A549 (cell line): ENCODE data around the gene STX1B. TPM values are rescaled to one million over a fixed set of nuclear protein-coding genes. Genes with fewer than 3 reads are reported as not detected.

Source experiments
- ATAC-seq, 2 experiments: fragments of 200-7000 bp in 1 of 2; fragments of >200 bp in 1 of 2; cut with Nextera tagmentation in 1 of 2; cut with Tn5 transposase in 1 of 2; 3 replicates each; pipeline versions ENCODE4 v1.8.0 to v1.9.1; 2018 to 2020; ENCODE audit warnings: mild to moderate bottlenecking in 1 of 2, moderate library complexity in 1 of 2
- CTCF ChIA-PET: fragments of 300-600 bp; sonication (Branson Sonifier 250); formaldehyde crosslinking; extraction: SDS; loops from one replicate; lab custom pipeline; 2021; ENCODE audit warnings: antibody characterized with exemption, inconsistent platforms; lab: Yijun Ruan, JAX
- POLR2A ChIA-PET: fragments of 350-600 bp; formaldehyde crosslinking; extraction: SDS; loops from one replicate; lab custom pipeline; 2021; ENCODE audit warnings: antibody characterized with exemption, inconsistent platforms; lab: Yijun Ruan, JAX
- DNase-seq, 2 experiments: peaks; one replicate each; pipeline versions ENCODE4 v3.0.0 to v3.0.0-alpha.2; 2011 to 2016; ENCODE audit warnings: low read depth in 1 of 2, low spot score in 1 of 2
- FAIRE-seq: peaks from 2 replicates; lab custom pipeline; 2011; peaks lifted over from hg19 to GRCh38; lab: Jason Lieb, UNC
- H3K27ac ChIP-seq, 2 experiments: fragments of >200 bp; sonication (Bioruptor Twin); formaldehyde crosslinking; 3 replicates each; pipeline ENCODE4 v1.5.1; 2016 to 2017
- H3K4me1 ChIP-seq: fragments of >200 bp; sonication (Bioruptor Twin); formaldehyde crosslinking; 3 replicates; pipeline ENCODE4 v1.6.1; 2016
- H3K4me2 ChIP-seq: fragments of >200 bp; sonication (Bioruptor Twin); formaldehyde crosslinking; 3 replicates; pipeline ENCODE4 v1.6.1; 2016
- H3K4me3 ChIP-seq: fragments of >200 bp; sonication (Bioruptor Twin); formaldehyde crosslinking; 3 replicates; pipeline ENCODE4 v1.5.1; 2016
- H3K9me3 ChIP-seq: fragments of >200 bp; sonication (Bioruptor Twin); formaldehyde crosslinking; 3 replicates; pipeline ENCODE4 v1.6.1; 2016
- CBX8 ChIP-seq: fragments of 200-600 bp; sonication (generic); IDR thresholded peaks from 2 replicates; pipeline ENCODE4 v1.6.1; 2016
- CHD2 ChIP-seq: fragments of 150-350 bp; IDR thresholded peaks from 2 replicates; pipeline ENCODE4 v1.6.1; 2014; ENCODE audit warnings: low read length; ENCODE audit not compliant: partially characterized antibody
- EHF ChIP-seq: fragments of 250-450 bp; sonication (Bioruptor Pico); IDR thresholded peaks from 2 replicates; pipeline ENCODE4 v1.5.0; 2020; ENCODE audit warnings: mild to moderate bottlenecking
- EHMT2 ChIP-seq: fragments of 200-600 bp; sonication (generic); IDR thresholded peaks from 2 replicates; pipeline ENCODE4 v1.6.1; 2016; ENCODE audit warnings: antibody characterized with exemption, low read depth, mild to moderate bottlenecking, moderate library complexity
- EP300 ChIP-seq, 2 experiments: fragments of >200 bp; sonication (Bioruptor Twin); formaldehyde crosslinking; IDR thresholded peaks; 2 replicates in 1 of 2; 3 replicates in 1 of 2; pipeline ENCODE4 v1.6.1; 2016 to 2017
- FOXS1 ChIP-seq: fragments of 250-450 bp; sonication (Bioruptor Pico); IDR thresholded peaks from 2 replicates; pipeline ENCODE4 v1.5.0; 2020; ENCODE audit warnings: mild to moderate bottlenecking, moderate library complexity
- GATA3 ChIP-seq: IDR thresholded peaks from 2 replicates; pipeline ENCODE4 v1.6.1; 2012; ENCODE audit warnings: borderline replicate concordance
- HEYL ChIP-seq: fragments of 250-450 bp; sonication (Bioruptor Pico); IDR thresholded peaks from 2 replicates; pipeline ENCODE4 v1.8.0; 2021; ENCODE audit warnings: mild to moderate bottlenecking, moderate library complexity
- KDM1A ChIP-seq: fragments of 200-600 bp; sonication (generic); IDR thresholded peaks from 2 replicates; pipeline ENCODE4 v1.6.1; 2016; ENCODE audit warnings: low read depth, mild to moderate bottlenecking
- KDM5A ChIP-seq: fragments of 200-600 bp; sonication (generic); IDR thresholded peaks from 2 replicates; pipeline ENCODE4 v1.6.1; 2016; ENCODE audit warnings: antibody characterized with exemption, mild to moderate bottlenecking
- NR3C1 ChIP-seq: fragments of >200 bp; sonication (Bioruptor Twin); formaldehyde crosslinking; IDR thresholded peaks from 3 replicates; pipeline ENCODE4 v1.6.1; 2017
- PHF8 ChIP-seq: fragments of 200-600 bp; sonication (generic); IDR thresholded peaks from 2 replicates; pipeline ENCODE4 v1.6.1; 2016; ENCODE audit warnings: low read depth, mild to moderate bottlenecking, antibody characterized with exemption, moderate library complexity, borderline replicate concordance
- POLR2A ChIP-seq: IDR thresholded peaks from 2 replicates; pipeline ENCODE4 v1.6.1; 2012; ENCODE audit warnings: mild to moderate bottlenecking, low read length
- POLR2AphosphoS2 ChIP-seq: conservative IDR thresholded peaks from 2 replicates; pipeline ENCODE4 v1.6.1; 2012; ENCODE audit warnings: low read length, improper control_type of control experiment, inconsistent platforms
- RFX5 ChIP-seq: fragments of 450-650 bp; IDR thresholded peaks from 2 replicates; pipeline ENCODE4 v1.7.1; 2014; ENCODE audit warnings: antibody characterized with exemption, mild to moderate bottlenecking, moderate library complexity
- SMC3 ChIP-seq: fragments of >200 bp; sonication (Bioruptor Twin); formaldehyde crosslinking; IDR thresholded peaks from 3 replicates; pipeline ENCODE4 v1.6.1; 2018; ENCODE audit warnings: inconsistent platforms
- TFCP2L1 ChIP-seq: fragments of 250-450 bp; sonication (Bioruptor Pico); IDR thresholded peaks from 2 replicates; pipeline ENCODE4 v1.5.0; 2021; ENCODE audit warnings: mild to moderate bottlenecking
- ZC3H11A ChIP-seq: fragments of 450-650 bp; IDR thresholded peaks from 2 replicates; pipeline ENCODE4 v1.6.1; 2014; ENCODE audit warnings: antibody characterized with exemption, mild to moderate bottlenecking
- ZFP36 ChIP-seq: fragments of 450-650 bp; IDR thresholded peaks from 2 replicates; pipeline ENCODE4 v1.6.1; 2014; ENCODE audit warnings: borderline replicate concordance; ENCODE audit not compliant: partially characterized antibody
- WGBS: methylation state at CpG from one replicate; pipeline ENCODE4 v1.1.6; 2017; ENCODE audit errors: missing lambda C conversion rate; 5-methylcytosine and 5-hydroxymethylcytosine counted together
- polyA plus RNA-seq, 4 experiments: library from polyadenylated mRNA; depleted of rRNA in 3 of 4; stranded (reverse); fragments of >200 nt; fragmentation: RNase III in 1 of 4; extraction: RNeasy Plus Mini Kit Qiagen cat#74134 plus additional on column Dnase treatment in 1 of 4; gene quantifications; 2 replicates in 3 of 4; 3 replicates in 1 of 4; pipeline ENCODE4 v1.2.3, GENCODE V29; 2011 to 2017
- TF ChIP-seq, protein P1 (sequence below): fragments of 250-450 bp; sonication (Bioruptor Pico); IDR thresholded peaks from 2 replicates; pipeline ENCODE4 v1.5.0; 2020; ENCODE audit warnings: low read depth, mild to moderate bottlenecking, moderate library complexity
- TF ChIP-seq, protein P2 (sequence below): fragments of >200 bp; sonication (Bioruptor Twin); formaldehyde crosslinking; IDR thresholded peaks from 3 replicates; pipeline ENCODE4 v1.5.1; 2016
- TF ChIP-seq, protein P3 (sequence below): fragments of 450-650 bp; IDR thresholded peaks from 2 replicates; pipeline ENCODE4 v1.6.1; 2014; ENCODE audit warnings: antibody characterized with exemption
- TF ChIP-seq, protein P4 (sequence below): fragments of >200 bp; sonication (Bioruptor Twin); formaldehyde crosslinking; IDR thresholded peaks from 3 replicates; pipeline ENCODE4 v1.6.1; 2016
- TF ChIP-seq, protein P5 (sequence below): IDR thresholded peaks from 2 replicates; pipeline ENCODE4 v1.6.1; 2012

STX1B gene
- polyA plus RNA-seq, 2 of the 4 experiments (the other 2 are of a cell fraction) = 2.4 to 2.6 TPM

DNA sequence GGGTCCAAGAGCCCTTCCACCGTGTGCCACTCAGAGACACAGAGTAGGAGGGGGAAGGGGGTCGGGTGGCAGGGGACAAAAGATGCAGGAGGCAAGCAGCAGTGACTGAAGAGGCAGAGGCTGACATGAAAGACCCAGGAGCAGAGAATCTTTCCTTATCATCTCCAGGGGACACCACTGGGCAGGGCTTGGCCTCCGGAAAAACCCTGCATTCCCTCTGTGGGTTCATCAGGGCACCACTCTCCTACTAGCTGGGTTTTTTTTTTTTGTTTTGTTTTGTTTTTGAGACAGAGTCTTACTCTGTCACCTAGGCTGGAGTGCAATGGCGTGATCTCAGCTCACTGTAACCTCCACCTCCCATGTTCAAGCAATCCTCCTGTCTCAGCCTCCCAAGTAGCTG is 20.8 kb upstream of the STX1B start:
- ATAC-seq (no peak), FAIRE-seq (no peak), DNase-seq (no peak)
- H3K4me1 ChIP-seq = peaks cover 8% of the 10 kb centered on the region; the same call in 1 of the 3 replicates
- 69% methylated on average over 4 of the region's 4 CpGs for WGBS
- no peaks in the 10 kb centered on the region for H3K9me3 ChIP-seq
- H3K27ac ChIP-seq = peak overlapping the region in 1 of 2 experiments; percentile 95; a peak in 2 of 6 replicates
- H3K4me3 ChIP-seq = no peak overlapping the region
- CTCF ChIA-PET = interaction anchor here (1.1 to 3.1 kb wide), 2 partner anchors 11 to 46 kb away, joined by 3 to 18 read pairs; partner anchors contain the start of gene HSD3B7
- H3K4me2 ChIP-seq = no peak overlapping the region
- POLR2A ChIA-PET = no interaction called here
- TF ChIP-seq KDM5A = no peak
- TF ChIP-seq, protein P1, sequence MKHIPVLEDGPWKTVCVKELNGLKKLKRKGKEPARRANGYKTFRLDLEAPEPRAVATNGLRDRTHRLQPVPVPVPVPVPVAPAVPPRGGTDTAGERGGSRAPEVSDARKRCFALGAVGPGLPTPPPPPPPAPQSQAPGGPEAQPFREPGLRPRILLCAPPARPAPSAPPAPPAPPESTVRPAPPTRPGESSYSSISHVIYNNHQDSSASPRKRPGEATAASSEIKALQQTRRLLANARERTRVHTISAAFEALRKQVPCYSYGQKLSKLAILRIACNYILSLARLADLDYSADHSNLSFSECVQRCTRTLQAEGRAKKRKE = no peak
- no peak for TF ChIP-seq ZC3H11A
- TF ChIP-seq, protein P2, sequence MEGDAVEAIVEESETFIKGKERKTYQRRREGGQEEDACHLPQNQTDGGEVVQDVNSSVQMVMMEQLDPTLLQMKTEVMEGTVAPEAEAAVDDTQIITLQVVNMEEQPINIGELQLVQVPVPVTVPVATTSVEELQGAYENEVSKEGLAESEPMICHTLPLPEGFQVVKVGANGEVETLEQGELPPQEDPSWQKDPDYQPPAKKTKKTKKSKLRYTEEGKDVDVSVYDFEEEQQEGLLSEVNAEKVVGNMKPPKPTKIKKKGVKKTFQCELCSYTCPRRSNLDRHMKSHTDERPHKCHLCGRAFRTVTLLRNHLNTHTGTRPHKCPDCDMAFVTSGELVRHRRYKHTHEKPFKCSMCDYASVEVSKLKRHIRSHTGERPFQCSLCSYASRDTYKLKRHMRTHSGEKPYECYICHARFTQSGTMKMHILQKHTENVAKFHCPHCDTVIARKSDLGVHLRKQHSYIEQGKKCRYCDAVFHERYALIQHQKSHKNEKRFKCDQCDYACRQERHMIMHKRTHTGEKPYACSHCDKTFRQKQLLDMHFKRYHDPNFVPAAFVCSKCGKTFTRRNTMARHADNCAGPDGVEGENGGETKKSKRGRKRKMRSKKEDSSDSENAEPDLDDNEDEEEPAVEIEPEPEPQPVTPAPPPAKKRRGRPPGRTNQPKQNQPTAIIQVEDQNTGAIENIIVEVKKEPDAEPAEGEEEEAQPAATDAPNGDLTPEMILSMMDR = no peak
- no peak for TF ChIP-seq CBX8
- TF ChIP-seq PHF8 = no peak
- TF ChIP-seq TFCP2L1 (CRISPR knock-in tag) = no peak
- TF ChIP-seq ZFP36 = no peak
- no peak for TF ChIP-seq POLR2AphosphoS2
- TF ChIP-seq POLR2A = no peak
- TF ChIP-seq EHMT2 = no peak
- TF ChIP-seq EHF (CRISPR knock-in tag) = no peak
- no peak for TF ChIP-seq CHD2
- TF ChIP-seq NR3C1 = no peak
- TF ChIP-seq, protein P3, sequence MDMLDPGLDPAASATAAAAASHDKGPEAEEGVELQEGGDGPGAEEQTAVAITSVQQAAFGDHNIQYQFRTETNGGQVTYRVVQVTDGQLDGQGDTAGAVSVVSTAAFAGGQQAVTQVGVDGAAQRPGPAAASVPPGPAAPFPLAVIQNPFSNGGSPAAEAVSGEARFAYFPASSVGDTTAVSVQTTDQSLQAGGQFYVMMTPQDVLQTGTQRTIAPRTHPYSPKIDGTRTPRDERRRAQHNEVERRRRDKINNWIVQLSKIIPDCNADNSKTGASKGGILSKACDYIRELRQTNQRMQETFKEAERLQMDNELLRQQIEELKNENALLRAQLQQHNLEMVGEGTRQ = no peak
- TF ChIP-seq, protein P4, sequence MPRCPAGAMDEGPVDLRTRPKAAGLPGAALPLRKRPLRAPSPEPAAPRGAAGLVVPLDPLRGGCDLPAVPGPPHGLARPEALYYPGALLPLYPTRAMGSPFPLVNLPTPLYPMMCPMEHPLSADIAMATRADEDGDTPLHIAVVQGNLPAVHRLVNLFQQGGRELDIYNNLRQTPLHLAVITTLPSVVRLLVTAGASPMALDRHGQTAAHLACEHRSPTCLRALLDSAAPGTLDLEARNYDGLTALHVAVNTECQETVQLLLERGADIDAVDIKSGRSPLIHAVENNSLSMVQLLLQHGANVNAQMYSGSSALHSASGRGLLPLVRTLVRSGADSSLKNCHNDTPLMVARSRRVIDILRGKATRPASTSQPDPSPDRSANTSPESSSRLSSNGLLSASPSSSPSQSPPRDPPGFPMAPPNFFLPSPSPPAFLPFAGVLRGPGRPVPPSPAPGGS = no peak
- TF ChIP-seq HEYL = no peak
- TF ChIP-seq, protein P5, sequence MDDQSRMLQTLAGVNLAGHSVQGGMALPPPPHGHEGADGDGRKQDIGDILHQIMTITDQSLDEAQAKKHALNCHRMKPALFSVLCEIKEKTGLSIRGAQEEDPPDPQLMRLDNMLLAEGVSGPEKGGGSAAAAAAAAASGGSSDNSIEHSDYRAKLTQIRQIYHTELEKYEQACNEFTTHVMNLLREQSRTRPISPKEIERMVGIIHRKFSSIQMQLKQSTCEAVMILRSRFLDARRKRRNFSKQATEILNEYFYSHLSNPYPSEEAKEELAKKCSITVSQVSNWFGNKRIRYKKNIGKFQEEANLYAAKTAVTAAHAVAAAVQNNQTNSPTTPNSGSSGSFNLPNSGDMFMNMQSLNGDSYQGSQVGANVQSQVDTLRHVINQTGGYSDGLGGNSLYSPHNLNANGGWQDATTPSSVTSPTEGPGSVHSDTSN = no peak
- TF ChIP-seq, all 56 proteins: peak for 0

DNA sequence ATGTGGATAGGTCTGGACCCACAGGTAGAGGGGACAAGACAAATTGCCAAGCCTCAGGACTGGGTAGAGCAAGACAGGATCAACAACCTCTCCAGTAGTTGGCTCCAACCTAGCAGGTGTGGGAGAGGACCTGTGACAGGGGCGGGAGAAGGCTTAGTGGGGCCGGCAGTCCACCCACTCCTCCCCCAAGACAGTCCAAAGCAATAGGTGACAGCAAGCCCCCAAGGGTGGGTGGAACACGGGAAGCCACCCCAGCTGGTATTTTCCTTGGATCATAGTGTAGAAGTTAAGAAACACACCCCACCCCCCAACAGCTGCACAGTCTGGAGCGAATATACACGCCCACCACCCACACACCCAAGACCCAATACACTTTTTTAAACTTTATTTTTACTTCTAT is 18.8 kb upstream of the STX1B start:
- whole genome bisulfite sequencing = 56% methylated on average over 5 of the region's 5 CpGs
- FAIRE-seq (no peak), DNase-seq (no peak), ATAC-seq (no peak)
- peaks cover 4% of the 10 kb centered on the region; the same call in 1 of the 3 replicates for H3K4me1 ChIP-seq
- no peak overlapping the region for H3K4me2 ChIP-seq
- no peak overlapping the region for H3K27ac ChIP-seq
- H3K4me3 ChIP-seq = no peak overlapping the region
- no peaks in the 10 kb centered on the region for H3K9me3 ChIP-seq
- ChIA-PET POLR2A (no interaction called here), CTCF (interaction anchor here (0.6 to 1.9 kb wide), 2 partner anchors 31 to 44 kb away, joined by 3 to 13 read pairs; partner anchors contain the start of gene HSD3B7)
- TF ChIP-seq NR3C1 = no peak
- TF ChIP-seq SMC3 = no peak
- no peak for TF ChIP-seq CBX8
- TF ChIP-seq EP300 (IDR thresholded peaks at IDR 0.05) = no peak
- TF ChIP-seq, protein P2 = no peak
- no peak for TF ChIP-seq KDM1A
- no peak for TF ChIP-seq KDM5A
- TF ChIP-seq GATA3 = no peak
- no peak for TF ChIP-seq RFX5
- TF ChIP-seq FOXS1 (CRISPR knock-in tag) = no peak
